ENCODE data around the gene TAF11L5. TPM values are rescaled to one million over a fixed set of nuclear protein-coding genes. Genes with fewer than 3 reads are reported as not detected.
"Not testable (repeated sequence)": the region's sequence is repeated elsewhere in the genome, so short reads cannot be mapped to it uniquely, and the experiment has no call there.

The TAF11L5 gene

DNA sequence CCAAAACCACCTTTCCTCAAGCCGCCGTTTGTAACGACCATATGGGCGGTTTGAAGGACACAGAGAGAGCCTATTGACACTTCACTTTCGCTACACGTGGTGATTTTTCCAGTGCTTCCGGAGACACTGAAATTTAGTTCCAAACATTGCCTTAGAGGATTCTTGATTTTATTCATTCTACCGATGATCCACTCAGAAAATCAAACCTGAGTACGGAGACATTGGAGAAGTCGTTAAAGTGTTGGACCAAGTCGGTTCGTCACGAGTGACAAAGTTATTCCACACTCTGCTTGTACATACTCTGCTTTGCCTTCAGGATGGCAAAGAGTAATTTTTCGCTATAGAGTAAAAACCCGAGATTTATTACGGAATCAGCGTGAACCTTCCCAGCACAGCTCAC is 1.5 kb downstream of the TAF11L5 start:
- H3K79me1 ChIP-seq (replicated peaks; ENCODE audit: low read length, poor library complexity, severe bottlenecking); H3K9ac ChIP-seq (ENCODE audit: low read length); H3K4ac ChIP-seq (ENCODE audit: low read depth in 1 of 2, low read length in 2 of 2); DNase-seq; H2BK120ac ChIP-seq (ENCODE audit: low read depth, low read length); H4K91ac ChIP-seq (ENCODE audit: low read length); H3K9me3 ChIP-seq (ENCODE audit: control insufficient read depth, low read length); H3K4me3 ChIP-seq (ENCODE audit: insufficient read depth in 1 of 2, low read depth in 1 of 2, low read length in 2 of 2); H3K14ac ChIP-seq (ENCODE audit: low read length in 2 of 2); H3K18ac ChIP-seq (ENCODE audit: low read depth in 1 of 2, low read length in 2 of 2); H2AFZ ChIP-seq (ENCODE audit: low read depth, low read length); H2AK5ac ChIP-seq (ENCODE audit: low read length, severe bottlenecking); H2BK5ac ChIP-seq (ENCODE audit: low read depth, low read length, poor library complexity, severe bottlenecking); H2BK12ac ChIP-seq (ENCODE audit: low read length in 2 of 2); H3K27ac ChIP-seq (ENCODE audit: low read length, poor library complexity, severe bottlenecking); H3K4me1 ChIP-seq (ENCODE audit: control insufficient read depth, insufficient read depth, low read depth, low read length); H2BK15ac ChIP-seq (ENCODE audit: low read depth, poor library complexity, severe bottlenecking); H4K8ac ChIP-seq (ENCODE audit: low read length); H3K27me3 ChIP-seq (ENCODE audit: control insufficient read depth in 1 of 2, insufficient read depth in 1 of 2, low read length in 2 of 2); H3K23ac ChIP-seq (ENCODE audit: low read length in 2 of 2); H3K36me3 ChIP-seq (ENCODE audit: control insufficient read depth in 1 of 2, insufficient read depth in 2 of 2, low read depth in 1 of 2, low read length in 2 of 2); H3K4me2 ChIP-seq (ENCODE audit: low read length, poor library complexity, severe bottlenecking): not testable (repeated sequence)
- WGBS = 91% methylated on average over 6 of the region's 17 CpGs

GRCh38 chr5:17528369-17528768 is 3.3 kb downstream of the TAF11L5 start, which contains the start of gene TAF11L6:
Gene TAF11L6 (plus strand): TSS chr5:17528669.
- H2BK5ac ChIP-seq (ENCODE audit: low read depth, low read length, poor library complexity, severe bottlenecking); H3K36me3 ChIP-seq (ENCODE audit: control insufficient read depth in 1 of 2, insufficient read depth in 2 of 2, low read depth in 1 of 2, low read length in 2 of 2); H4K8ac ChIP-seq (ENCODE audit: low read length); H2BK120ac ChIP-seq (ENCODE audit: low read depth, low read length); DNase-seq; H3K27me3 ChIP-seq (ENCODE audit: control insufficient read depth in 1 of 2, insufficient read depth in 1 of 2, low read length in 2 of 2); H3K4me3 ChIP-seq (ENCODE audit: insufficient read depth in 1 of 2, low read depth in 1 of 2, low read length in 2 of 2); H3K18ac ChIP-seq (ENCODE audit: low read depth in 1 of 2, low read length in 2 of 2); H3K4ac ChIP-seq (ENCODE audit: low read depth in 1 of 2, low read length in 2 of 2); H3K23ac ChIP-seq (ENCODE audit: low read length in 2 of 2); H2AFZ ChIP-seq (ENCODE audit: low read depth, low read length); H3K79me1 ChIP-seq (replicated peaks; ENCODE audit: low read length, poor library complexity, severe bottlenecking); H3K4me1 ChIP-seq (ENCODE audit: control insufficient read depth, insufficient read depth, low read depth, low read length); H3K9me3 ChIP-seq (ENCODE audit: control insufficient read depth, low read length); H2AK5ac ChIP-seq (ENCODE audit: low read length, severe bottlenecking); H3K9ac ChIP-seq (ENCODE audit: low read length); H3K27ac ChIP-seq (ENCODE audit: low read length, poor library complexity, severe bottlenecking); H3K4me2 ChIP-seq (ENCODE audit: low read length, poor library complexity, severe bottlenecking); H2BK12ac ChIP-seq (ENCODE audit: low read length in 2 of 2); H4K91ac ChIP-seq (ENCODE audit: low read length); H2BK15ac ChIP-seq (ENCODE audit: low read depth, poor library complexity, severe bottlenecking); H3K14ac ChIP-seq (ENCODE audit: low read length in 2 of 2): not testable (repeated sequence)
- no CpG with 5 or more reads among the region's 15 CpGs for WGBS

Small RNAs within 50 kb of the gene (small RNA-seq; reads per million reads assigned to genes)
- gene AC106774.3 (ENCODE audit: low read depth) = not detected
